Activated CD8-positive, alpha-beta memory T cell treated with anti-CD3 and anti-CD28 coated beads for 4 hours (primary cell): ENCODE measurements around the gene ARNT2.
A peak's percentile ranks its signal among the peaks of the same experiment; 100 is the strongest.

Source experiments
- DNase-seq, 2 donors: peaks; one replicate each; pipeline ENCODE4 v3.0.0-alpha.2; 2020; ENCODE audit warnings: low read depth in 2 of 2

Gene ARNT2

DNA sequence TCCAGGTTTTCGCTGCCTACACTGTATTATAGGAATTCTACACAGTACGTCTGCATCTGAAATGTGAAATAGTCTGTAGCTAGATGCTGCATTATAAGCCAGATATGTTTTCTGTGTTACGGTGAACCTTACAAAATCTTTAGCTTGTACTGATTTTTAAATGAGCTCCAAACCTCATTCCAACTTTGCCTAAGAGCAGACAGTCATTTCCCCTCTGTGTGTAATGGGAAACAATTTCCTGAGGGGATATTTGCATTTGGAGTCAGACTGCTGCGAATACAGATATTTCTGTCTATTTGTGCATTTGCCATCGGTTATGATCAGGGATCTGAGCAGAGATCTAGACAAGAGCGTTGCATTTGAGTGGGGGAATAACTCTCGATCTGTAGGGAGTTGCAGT, 37.5 kb downstream of the ARNT2 start:
- DNase-seq = no peak

DNA sequence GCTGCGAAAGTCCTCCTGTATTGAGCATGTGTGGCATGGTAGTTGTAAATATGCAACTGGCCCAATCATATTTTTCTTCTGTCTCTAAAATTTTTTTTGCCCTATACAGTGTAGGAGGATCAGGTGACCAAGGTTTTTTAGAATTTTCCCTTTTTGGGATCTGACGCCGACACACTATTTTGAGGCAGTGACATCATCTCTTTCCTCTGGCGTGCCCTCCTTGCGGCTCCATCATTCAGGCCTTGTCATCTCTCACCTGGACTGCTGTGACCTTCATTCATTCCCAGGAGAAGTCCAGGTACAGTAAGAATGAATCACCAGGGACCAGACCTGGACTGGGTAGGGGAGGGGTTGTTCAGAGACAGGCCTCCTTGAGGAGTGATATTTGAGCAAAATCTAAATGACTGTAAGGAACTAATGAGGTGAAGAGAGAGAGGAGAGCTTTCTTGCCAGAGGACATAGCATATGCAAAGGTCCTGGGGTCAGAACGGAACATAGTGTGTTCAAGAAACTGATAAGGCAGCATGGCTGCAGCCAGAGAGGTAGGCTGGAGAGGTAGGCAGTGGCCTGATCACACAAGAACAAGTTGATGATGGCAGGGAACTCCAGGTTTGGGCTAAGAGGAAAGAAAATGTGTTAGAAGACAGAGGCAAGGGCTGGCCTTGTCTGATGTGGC, 38.7 kb downstream of the ARNT2 start:
- DNase-seq = no peak

DNA sequence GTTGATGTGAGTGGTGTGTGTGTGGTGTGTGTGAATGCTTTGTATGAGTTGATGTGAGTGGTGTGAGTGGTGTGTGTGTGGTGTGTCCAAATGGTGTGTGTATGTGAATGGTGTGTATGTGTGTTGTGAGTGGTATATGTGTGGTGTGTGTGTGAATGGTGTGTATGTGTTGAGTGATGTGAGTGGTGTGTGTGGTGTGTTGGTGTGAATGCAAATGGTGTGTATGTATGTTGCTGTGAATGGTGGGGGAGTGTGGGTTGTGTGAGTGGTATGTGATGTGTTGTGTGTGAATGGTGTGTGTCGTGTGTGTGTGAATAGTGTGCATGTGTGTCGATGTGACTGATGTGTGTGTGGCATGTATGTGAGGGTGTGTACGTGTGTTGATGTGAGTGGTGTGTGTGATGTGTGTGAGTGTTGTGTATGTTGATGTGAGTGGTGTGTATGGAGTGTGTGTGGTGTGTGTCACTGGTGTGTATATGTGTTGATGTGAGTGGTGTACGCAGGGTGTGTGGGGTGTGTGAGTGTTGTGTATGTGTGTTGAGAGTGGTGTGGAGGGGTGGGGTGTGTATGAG, 40.6 kb downstream of the ARNT2 start:
- DNase-seq = no peak

DNA sequence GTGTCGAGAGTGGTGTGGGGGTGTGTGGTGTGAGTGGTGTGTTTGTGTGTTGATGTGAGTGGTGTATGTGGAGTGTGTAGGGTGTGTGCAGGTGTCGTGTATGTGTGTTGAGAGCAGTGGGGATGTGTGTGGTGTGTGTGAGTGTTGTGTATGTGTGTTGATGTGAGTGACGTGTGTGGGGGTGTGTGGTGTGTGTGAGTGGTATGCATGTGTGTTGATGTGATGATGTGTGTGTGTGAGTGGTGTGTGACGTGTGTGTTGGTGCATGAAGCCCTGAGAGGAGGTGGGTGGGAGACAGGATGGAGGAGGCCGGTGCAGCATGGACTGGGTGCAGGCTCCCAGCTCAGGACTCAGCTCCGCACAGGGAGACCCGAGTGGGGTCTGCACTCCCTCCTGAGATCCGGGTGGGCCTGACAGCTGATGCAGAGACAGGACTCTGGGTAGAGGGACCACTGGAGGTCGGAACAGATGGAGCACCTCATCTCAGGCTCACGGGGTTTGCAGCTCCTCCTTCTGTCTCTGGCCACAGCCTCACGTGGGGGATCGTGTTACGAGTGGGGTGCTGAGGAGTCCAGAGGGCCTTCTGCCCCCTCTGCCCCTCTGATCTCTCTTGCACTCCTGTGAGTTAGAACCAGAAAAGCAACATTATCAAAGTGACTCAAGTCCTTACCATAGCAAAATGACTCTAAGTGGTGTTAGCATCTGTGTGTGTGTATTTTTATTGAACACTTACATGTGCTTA, 41.3 kb downstream of the ARNT2 start:
- DNase-seq = no peak

DNA sequence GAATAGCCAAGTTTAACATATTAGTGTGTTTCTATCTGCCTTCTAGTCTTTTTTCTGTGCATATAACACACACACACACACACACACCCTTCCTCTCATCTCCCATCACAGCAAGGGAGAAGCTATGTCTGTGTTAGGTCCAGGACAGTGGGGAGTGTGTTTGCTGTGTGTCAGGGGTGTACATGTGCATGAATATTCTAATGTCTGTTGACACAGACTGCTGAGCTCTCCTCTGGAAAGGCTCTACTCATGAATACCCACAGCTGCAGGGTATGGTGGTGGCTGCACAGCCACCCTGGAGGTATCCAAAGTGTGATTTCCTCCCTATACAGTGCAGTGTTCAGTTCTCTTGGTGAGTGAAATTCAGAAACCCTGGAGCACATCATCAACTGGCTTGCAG, 42.9 kb downstream of the ARNT2 start:
- DNase-seq = no peak

DNA sequence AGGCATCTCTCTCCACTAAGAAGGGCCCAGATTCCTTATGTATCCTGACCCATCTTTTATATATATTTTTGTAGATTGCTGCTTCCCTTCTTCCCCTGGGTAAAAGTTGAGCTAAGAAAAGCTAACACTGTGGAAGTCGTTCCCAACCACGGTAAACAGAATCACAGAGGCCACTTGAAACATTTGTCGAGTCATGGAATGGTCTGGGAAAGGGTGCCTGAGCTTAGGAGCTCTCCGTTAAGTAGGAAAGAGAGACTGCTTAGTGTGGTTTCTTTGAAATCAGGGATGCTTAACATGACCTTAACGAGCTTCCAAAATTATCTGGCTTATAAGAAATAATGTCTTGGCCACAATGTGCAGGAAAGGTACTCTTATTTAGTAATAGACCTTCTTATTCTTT, 45.6 kb downstream of the ARNT2 start:
- no peak for DNase-seq

DNA sequence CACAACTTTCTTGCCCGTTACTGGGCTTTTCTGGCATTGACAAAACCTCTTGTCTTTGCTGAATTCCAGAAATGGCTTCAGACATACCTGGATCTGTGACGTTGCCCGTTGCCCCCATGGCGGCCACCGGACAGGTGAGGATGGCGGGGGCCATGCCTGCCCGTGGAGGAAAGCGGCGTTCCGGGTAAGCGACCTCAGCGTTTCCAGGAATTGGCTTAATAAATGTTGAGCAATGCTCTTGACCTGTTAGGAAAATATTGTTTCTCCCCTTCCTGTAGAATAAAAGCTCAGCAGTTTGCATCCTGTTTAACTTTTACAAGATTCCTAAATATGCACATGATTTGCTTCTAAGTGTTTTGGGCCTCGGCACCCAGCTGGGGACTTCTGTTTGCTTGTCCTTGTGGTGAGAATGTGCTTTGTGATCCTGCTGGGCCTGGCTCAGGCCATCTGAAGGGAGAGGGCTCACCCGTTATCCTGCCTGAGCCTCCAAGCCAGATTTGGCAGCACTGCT, 46.7 kb downstream of the ARNT2 start:
- DNase-seq = no peak

DNA sequence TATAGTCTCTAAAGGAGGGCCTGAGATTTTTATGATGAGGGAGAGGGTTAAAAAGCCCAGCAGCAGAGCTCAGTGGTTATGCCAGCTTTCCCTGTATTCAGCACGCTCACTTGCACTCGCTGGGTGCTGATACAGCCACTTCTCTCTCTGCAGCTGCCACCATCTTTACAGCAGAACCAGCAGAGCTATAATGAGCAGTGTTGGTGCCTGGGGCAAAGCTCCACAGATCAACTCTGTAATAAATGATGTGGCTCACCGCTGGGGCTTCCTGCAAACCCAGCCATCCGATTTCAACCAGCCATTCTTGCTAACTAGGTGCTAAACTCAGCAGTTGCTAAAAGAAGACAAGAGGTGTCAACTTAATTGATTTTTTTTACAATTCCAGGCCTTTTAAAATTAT, 48.0 kb downstream of the ARNT2 start:
- DNase-seq = no peak

DNA sequence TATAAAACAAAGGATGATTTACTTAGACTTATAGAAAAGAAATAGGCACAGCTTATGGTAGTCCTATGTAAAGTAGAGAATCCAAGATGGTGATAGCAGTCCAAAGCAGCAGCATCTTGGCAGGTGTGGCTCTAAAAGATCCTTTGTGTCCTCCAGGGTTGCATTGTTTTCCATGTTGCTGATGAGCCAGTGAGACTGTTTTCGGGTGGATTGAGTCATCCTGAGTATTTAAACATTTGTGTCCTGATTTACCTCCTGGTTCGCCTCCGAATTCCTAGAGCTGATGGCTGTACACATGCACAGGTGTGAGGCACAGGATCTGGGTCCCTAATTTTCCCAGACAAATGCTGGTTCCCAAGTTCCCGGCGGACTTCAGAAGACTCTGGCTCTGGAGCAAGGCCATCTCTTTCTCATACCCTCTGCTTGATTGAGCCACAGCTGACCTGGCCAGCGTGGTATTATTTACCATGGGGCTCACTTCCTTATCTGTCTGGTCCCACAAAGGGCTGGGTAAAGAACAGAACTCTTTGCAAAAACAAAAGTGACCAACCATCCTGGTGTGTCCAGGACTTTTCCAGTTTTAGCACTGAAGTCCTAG, 51.0 kb downstream of the ARNT2 start:
- no peak for DNase-seq

DNA sequence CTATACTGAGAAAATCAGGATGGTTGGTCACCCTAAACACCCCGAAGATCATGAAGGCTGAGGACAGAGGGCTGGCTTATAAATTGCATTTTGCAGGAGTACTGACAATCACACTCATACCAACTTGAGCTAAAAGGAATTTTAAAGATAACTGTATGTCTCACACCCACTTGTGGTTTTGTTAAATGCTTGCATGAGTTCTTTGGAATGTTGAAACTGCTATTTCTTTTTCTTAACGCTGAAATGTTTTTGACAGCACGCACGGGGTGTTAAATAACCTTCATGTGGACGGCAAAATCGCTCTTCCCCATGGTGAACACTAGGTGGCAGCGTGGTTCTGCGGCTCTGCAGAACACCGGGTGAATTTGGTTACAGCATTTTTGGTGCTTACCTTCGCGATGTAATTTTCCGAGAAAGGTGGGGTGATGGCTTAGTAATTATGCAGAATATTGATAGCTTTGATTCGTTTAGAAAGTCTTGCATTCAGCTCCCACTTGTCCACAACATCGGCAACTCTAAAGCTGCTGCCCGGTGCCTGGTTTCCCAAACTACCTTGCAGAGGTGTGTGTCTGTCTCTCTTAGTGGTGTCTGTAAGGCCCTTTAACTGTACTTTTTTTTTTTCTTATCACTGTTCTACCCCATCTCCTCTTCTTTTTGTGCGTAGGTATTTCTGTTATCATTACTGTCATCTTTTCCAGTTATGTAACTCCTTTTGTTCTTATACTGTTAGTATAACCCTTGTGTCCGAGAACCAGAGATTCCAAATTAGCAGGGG, 51.7 kb downstream of the ARNT2 start:
- peak; percentile 13 to 21 for DNase-seq

DNA sequence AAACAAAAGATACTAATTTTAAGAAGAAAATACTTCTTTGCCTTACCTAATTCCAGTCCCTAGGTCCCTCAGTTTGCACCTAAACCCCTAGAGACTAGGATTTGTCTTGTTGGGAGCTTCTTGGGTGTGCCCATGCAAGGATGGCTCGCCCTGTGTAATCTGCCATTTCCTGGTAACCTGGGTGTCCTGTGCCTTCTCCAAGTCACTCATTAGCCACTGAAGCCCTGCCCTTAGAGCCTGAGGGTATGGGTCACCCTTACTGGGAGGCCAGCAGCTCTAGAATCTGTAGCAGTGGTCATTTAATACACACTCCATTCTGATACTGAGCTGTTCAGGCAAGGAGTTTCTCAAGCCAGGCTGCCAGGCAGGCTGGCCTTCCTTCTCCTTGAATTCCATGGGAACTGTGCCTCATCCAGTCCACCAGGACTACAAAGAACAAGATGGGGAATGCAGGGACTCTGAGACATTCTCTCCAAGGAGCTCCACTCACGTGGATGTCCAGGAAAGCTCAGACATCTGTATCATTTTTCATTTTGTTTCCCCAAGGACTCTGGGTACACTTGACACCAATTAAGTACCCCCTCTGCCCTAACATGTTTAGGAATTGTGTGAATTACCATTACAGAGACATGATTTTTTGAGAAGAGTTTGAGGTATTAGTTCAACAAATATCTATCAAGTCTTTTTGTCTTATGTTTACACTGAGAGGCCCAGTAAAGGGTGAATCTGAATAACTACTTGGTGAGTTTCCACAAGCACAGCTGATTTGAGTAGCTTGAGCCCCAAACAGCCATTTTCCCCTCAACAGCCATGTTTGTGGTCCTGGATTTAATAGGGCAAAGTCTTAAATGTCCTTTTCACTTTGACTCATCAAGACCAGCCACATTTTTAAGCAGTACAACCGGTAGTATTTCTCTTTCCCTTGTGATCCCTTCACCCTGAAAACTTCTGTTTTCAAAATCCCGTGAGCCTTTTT, 52.6 kb downstream of the ARNT2 start:
- no peak for DNase-seq

DNA sequence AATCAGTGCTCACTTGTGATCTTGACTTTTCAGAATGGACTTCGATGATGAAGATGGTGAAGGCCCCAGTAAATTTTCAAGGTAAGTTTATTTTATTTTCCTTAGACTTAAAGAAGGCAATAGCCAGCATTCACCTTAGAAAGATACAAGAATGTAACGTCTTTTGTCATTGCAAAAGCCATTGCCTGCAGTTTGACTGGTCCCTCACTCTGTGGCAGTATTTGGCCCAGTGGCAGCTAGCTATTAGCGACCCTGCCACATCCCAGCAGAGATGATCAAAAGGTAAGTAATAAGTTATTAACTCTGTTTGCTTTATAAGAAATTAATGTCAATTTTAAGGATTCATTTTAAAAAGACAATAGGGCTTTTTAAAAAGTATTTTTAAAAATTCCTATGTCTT, 53.7 kb downstream of the ARNT2 start:
- no peak for DNase-seq

DNA sequence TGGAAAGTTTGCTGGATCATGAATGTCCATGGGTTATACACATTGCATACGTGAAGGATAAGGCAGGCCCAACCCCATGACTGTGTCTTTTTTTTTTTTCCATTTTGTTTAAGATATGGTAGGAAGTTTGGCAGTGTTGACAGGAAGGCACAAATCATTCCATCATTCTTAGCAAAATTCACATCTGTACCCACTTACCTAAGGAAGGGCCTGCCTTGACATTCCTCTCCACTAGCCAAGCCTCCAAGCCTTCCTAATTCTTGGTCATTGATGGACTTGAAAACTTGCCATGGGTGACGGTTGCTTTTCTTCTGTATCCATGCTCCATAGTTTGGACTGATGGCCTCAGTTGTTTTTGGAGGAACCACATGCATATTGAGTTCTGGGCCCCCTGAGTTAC, 54.4 kb downstream of the ARNT2 start:
- no peak for DNase-seq

DNA sequence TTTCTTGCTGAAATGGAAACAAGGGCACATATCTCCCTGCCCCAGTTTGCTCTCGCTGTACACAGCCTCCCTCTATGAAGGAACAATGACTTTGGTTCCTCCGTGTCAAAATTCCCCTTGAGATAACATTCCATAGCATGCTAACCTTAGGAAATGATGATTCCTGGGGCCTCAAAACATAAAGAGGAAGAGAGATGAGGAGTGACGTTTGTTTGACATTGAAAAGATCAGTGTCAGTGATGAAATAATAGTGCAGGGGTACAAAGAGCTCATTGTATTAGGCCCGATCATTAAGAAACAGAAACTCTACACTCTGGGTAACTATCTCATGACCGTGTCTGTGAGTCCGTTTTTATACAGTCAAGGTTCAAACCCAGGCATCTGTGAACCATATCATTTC, 55.2 kb downstream of the ARNT2 start:
- no peak for DNase-seq

DNA sequence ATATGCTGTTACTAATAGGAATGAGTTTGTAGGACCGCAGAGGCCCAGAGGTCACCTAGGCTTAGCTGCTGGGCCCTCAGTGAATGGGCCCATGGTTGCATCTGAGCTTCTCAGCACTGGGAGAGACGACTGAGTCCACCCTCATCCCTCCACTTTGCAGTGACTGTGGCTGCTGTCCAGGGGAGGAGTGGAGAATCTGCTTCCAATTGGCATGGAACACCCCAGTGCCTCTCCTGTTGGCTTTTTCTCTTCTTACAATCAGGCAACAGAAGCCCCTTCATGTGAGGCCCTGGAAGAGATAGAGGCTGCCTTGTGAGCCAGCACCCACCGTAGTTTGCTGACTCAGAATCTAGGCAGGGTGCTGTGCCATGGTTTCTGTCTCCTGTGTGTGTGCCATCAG, 55.6 kb downstream of the ARNT2 start:
- DNase-seq = no peak

DNA sequence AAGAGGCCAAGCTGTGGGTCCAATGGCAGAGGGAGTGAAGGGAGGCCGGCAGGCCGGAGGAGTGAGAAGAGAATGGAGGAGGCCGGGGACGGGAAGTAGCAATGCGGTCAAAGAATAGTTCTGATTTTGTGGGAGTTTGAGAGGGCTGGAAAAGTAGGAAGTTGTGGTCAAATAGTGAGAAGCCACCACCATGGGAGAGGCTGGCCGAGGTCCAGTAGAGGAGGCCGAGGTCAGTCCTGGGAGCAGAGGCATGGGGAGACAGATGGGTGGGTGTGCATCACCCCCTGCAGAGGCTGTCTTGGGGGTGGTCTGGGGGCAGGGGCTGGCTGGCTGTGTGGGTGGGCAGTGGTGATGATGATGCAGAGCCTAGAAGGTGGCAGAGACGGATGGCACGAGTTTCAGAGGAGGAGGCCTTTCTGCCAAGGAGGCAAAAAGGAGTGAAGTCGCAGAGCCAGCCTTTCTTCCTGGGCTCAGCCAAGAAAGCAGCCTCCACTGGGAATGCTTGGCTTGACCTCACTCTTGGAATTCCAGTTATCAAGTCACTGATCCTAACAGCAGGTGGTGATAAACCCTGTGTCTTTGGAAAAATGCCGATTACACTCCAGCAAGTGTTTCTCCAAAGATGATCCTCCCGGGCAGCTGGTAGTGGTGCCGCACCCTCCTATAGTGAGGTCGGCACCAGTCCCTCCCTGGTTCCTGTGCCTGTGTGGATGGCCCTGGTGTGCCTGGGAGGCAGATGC, 57.3 kb downstream of the ARNT2 start:
- DNase-seq = no peak

DNA sequence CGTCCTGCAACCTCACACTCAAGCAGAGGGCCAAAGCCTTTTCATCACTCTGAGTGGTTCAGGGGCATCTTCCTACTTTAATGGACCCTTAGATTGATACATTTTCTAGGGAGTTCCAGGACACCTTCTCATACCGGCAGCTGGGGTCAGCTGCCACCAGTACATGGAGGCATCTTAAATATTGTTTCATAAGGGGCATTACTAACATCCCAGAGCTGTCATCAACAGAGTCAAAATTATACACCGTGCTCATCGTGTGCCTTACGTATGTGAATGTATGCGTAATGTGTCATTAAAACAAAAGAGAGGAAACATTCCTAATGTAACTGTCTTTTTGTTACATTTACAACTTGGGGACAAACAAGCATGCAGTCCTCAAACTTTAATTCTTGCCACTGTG, 57.9 kb downstream of the ARNT2 start:
- DNase-seq = no peak

DNA sequence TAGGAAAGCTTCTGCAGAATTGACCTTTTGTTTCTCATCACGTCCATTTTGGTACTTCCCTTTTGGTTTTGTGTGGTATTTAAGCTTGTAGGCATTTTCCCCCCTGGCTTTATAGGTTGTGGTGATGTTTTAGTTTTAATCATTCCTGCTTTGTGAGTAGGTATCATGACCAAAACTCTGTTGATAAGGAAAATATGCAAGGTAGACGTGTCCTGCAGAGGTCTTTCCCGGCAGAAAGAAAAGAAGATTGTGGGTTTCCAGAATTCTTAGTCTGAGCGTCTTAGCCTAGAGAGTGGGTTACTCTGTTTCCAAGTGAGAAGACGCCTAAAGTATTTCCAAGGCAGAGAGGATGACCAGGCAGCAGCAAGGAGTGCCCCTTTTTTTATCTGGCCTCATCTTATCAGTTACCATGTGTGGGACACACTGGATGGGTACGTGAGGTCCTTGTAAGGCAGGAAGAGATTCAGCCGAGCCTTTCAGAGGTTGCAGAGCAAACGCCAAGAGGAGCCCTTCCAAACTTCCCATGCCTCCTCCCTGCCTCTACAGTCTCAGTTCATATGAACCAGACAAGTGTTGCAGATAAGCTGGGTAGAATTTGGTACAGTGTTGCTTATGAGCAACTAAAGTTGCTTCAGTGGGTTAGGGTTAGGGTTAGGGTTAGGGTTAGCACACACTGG, 58.8 kb downstream of the ARNT2 start:
- no peak for DNase-seq

DNA sequence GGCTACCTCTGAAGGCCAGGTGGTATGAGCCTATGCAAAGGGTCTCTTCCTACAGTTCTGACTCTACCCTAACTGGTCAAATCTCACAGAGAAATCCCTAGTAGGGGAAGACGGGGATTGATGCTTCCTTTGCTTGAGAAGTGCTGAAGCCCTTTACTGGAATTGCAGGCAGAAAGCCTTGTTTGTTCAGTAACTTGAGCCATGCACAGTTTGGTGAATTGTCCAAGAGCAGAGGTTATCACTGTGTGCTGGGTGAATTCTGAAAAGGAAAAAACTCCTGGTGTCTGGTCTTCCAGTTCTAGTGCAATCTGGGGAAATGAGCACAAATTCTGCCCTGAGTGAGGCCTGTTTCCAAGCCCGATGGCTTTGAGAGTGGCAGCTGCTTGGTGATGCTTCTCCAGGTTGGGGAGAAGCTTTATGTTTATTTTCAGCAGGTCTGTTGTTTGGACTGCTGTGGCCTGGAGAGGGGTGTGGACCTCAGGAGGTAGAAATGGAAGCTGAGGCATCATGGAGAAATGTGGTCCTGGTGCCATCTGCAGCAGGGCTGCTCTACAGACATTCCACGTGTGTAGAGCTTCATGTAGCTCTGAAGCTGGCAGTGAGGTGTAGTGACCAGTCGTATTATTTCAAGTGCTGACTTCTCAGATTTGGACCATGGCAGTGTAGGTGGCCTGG, 60.9 kb downstream of the ARNT2 start:
- no peak for DNase-seq
